ENCODE data around the gene TMEM42.
"Not testable (repeated sequence)": the region's sequence is repeated elsewhere in the genome, so short reads cannot be mapped to it uniquely, and the experiment has no call there.

The TMEM42 gene

DNA sequence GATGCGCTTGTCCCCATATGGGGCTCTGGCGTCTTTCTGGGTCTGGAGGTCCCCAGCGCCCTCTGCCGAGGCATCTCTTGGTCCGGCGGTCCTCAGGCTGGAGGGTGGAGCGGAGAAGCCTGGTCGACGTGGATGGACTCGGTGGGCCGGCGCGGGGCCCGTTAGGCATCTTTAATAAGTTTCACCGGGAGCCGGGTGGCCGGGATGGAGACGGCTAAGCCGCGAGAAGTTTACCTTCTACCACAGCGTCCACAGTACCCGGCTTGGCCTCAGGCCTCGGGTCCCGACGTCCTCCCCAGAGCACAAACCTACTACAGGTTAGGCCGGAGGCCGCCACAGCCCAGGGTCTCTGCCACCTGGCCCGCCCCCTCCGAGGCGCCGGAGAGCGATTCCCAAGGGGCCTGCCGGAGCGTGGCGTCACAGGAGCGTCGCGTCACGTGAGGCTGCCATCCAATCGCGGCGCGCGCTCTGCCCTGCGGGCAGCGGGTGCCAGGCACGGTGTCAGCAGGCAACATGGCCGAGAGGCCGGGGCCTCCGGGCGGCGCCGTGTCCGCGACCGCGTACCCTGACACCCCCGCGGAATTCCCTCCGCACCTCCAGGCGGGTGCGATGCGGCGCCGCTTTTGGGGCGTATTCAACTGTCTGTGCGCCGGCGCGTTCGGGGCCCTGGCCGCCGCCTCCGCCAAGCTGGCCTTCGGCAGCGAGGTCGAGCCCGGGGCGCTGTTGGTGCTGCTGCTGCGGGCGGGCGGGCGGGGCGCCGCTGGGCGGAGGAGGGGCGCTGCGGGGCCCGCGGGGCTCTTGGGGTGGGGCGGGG is at the start of gene TMEM42:
Gene TMEM42, plus strand, starts transcription at position 501 of the 814 bp plus-strand sequence. Its CDS starts 13 bp downstream, at position 514.
- TF ChIP-seq, protein P1, sequence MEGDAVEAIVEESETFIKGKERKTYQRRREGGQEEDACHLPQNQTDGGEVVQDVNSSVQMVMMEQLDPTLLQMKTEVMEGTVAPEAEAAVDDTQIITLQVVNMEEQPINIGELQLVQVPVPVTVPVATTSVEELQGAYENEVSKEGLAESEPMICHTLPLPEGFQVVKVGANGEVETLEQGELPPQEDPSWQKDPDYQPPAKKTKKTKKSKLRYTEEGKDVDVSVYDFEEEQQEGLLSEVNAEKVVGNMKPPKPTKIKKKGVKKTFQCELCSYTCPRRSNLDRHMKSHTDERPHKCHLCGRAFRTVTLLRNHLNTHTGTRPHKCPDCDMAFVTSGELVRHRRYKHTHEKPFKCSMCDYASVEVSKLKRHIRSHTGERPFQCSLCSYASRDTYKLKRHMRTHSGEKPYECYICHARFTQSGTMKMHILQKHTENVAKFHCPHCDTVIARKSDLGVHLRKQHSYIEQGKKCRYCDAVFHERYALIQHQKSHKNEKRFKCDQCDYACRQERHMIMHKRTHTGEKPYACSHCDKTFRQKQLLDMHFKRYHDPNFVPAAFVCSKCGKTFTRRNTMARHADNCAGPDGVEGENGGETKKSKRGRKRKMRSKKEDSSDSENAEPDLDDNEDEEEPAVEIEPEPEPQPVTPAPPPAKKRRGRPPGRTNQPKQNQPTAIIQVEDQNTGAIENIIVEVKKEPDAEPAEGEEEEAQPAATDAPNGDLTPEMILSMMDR (IDR thresholded peaks at IDR 0.05; ENCODE audit: borderline replicate concordance, insufficient read depth, low read depth, low read length) = 0 out of 2 replicates have a peak, but pooled peaks have one; percentile 5
- H3K4me3 ChIP-seq (ENCODE audit: low read depth, low read length) = peak within 1 kb of the TSS; percentile 92

DNA sequence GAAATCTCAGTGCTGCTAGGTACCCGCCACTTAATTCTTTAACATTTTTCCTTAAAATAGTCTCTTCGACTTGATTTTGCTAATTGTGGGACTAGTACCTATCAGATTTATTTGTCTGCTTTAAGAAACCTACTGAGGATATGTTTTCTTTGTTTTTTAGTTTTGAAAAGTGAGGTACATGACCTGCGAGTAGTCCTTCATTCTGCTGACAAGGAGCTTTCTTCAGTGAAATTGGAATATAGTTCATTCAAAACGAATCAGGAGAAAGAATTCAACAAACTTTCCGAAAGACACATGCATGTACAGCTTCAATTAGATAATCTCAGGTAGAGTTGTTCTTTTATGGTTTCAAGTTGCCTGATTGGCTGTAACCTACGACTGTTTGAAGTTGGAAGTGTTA is 47.0 kb upstream of the TMEM42 start:
- TF ChIP-seq, protein P1 (IDR thresholded peaks at IDR 0.05; ENCODE audit: borderline replicate concordance, insufficient read depth, low read depth, low read length) = no peak
- H3K4me3 ChIP-seq (ENCODE audit: low read depth, low read length) = no peak overlapping the region

DNA sequence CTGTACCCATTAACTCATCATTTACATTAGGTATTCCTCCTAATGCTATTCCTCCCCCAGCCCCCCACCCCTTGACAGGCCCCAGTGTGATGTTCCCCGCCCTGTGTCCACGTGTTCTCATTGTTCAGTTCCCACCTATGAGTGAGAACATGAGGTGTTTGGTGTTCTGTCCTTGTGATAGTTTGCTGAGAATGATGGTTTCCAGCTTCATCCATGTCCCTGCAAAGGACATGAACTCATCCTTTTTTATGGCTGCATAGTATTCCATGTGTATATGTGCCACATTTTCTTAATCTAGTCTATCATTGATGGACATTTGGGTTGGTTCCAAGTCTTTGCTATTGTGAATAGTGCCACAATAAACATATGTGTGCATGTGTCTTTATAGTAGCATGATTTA is 45.4 kb upstream of the TMEM42 start:
- H3K4me3 ChIP-seq (ENCODE audit: low read depth, low read length) = not testable (repeated sequence)

DNA sequence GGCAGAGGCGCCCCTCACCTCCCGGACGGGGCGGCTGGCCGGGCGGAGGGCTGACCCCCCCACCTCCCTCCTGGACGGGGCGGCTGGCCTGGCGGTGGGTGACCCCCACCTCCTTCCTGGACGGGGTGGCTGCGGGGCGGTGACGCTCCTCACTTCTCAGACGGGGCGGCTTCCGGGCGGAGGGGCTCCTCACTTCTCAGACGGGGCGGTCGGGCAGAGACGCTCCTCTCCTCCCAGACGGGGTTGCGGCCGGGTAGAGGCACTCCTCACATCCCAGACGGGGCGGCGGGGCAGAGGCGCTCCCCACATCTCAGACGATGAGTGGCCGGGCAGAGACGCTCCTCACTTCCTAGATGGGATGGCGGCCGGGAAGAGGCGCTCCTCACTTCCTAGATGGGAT is 40.5 kb upstream of the TMEM42 start:
- H3K4me3 ChIP-seq (ENCODE audit: low read depth, low read length) = not testable (repeated sequence)

DNA sequence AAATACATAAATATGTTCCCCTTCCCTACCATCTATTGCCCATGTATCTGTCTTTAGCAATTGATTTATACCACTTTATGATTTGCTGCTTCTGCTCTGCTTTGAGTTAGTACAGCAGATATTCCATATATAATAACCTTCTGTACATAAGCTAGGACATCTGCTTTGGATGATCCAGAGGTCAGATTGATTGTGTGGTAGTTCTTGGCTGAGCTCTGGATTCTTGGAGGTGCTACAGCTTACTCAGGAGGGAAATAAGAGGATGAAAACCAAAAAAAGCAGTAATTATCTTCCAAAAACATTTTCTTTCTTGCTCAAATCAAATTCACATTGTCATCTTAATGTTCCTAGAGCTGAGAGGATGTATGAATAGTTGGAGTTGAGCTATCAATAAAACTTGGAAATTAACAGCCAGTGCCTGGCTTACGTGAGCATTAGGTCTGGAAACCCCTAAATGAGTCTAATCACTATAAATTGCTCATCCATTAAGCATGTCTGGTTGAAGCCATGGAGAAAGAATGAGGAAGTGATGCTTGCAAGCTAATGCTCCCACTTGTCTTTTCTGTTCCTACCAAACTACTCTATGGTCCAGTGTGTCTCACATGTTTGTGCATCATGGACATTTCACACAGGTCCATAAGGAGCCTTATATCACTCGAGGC is 36.3 kb upstream of the TMEM42 start:
- TF ChIP-seq, protein P1 (IDR thresholded peaks at IDR 0.05; ENCODE audit: borderline replicate concordance, insufficient read depth, low read depth, low read length) = no peak

DNA sequence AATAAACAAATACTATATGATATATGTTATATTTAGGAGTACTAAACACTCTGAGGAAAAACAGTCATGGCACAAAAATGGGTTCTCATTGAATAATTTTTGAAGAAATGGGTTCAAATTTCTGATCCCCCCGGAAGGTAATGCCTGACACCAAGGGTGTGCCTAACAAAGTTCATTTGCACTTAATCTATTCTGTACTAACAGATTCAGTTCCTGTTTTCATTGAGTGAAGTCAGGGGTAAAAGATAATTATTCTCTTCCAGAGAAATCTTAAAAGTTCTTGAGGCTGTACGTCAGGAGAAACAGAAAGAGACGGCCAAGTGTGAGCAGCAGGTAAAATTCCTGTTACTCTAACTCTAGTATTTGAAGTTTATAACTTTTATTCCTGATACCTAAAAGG is 34.5 kb upstream of the TMEM42 start:
- TF ChIP-seq, protein P1 (IDR thresholded peaks at IDR 0.05; ENCODE audit: borderline replicate concordance, insufficient read depth, low read depth, low read length) = no peak
- no peak overlapping the region for H3K4me3 ChIP-seq (ENCODE audit: low read depth, low read length)

More for the DNA sequence above, 36.3 kb upstream of the TMEM42 start:
- no peak overlapping the region for H3K4me3 ChIP-seq (ENCODE audit: low read depth, low read length)

DNA sequence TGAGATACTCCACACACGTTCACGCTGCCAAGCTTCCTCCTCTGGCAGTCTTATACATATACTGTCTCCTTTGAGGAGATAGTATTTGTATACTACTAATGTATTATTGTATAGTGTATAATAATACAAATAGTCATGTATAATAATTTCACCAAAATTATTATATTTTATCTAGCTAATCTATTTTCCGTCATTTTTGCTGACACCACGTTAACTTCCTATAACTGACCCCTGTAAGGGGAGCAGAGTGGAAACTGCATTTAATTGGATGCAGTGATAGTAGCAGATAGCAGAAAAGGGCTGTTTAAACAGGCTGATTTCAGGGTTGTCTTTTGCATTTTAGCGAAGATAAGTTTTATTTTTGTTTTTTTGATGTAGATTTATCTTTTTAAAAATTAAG is 30.5 kb upstream of the TMEM42 start:
- TF ChIP-seq, protein P1 (IDR thresholded peaks at IDR 0.05; ENCODE audit: borderline replicate concordance, insufficient read depth, low read depth, low read length) = no peak

DNA sequence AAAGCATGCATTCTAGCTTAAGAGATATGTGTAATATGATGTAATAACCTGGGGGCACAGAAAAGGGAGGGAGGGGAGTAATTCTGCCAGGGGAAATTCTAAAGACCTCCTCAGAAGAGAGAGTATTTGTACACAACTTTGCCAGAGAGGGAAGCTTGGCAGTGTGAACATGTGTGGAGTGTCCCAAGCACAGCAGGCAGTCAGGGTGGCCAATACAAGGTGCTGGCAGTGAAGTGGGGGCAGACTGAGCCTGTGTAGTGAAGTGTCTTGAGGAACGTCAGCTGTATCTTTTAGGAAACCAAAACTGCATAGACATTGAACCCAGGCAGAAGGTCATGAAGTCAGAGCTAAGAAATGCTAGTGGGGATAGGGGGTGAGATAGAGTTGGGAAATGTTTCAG is 29.7 kb upstream of the TMEM42 start:
- no peak overlapping the region for H3K4me3 ChIP-seq (ENCODE audit: low read depth, low read length)
- TF ChIP-seq, protein P1 (IDR thresholded peaks at IDR 0.05; ENCODE audit: borderline replicate concordance, insufficient read depth, low read depth, low read length) = no peak

More for the DNA sequence above, 30.5 kb upstream of the TMEM42 start:
- no peak overlapping the region for H3K4me3 ChIP-seq (ENCODE audit: low read depth, low read length)
